ENCODE data around the gene EPRS1. TPM values are rescaled to one million over a fixed set of nuclear protein-coding genes. Genes with fewer than 3 reads are reported as not detected.

The EPRS1 gene
- total RNA-seq, 4 donors from 2014 or later = 17.2 to 65.9 (median 25.4) TPM

- WGBS, 2 donors (ENCODE audit: low coverage in 1 of 2) = 76 to 88% methylated on average over 3 to 4 of the region's 4 CpGs
- Histone ChIP-seq H3K9me3 (no peaks in the 10 kb centered on the region), H3K36me3 (peaks cover 0 to 63% (median 28%) of the 10 kb centered on the region in 4 donors), H3K27ac (no peak overlapping the region), H3K4me3 (no peak overlapping the region), H3K4me1 (no peaks in the 10 kb centered on the region), H3K27me3 (no peaks in the 10 kb centered on the region)
- TF ChIP-seq EP300 (IDR thresholded peaks at IDR 0.05; ENCODE audit: low read depth) = no peak
- TF ChIP-seq POLR2A (IDR thresholded peaks at IDR 0.05) = no peak
- TF ChIP-seq POLR2AphosphoS5 (IDR thresholded peaks at IDR 0.05) = no peak
- TF ChIP-seq CTCF (IDR thresholded peaks at IDR 0.05) = no peak
- in situ Hi-C loops (cut with MboI; ENCODE audit: low pct_ligation_motif_present in 1 of 4, low pct_unique_long_range_greater_than_20kb in 1 of 4, low sequenced_read_pairs in 3 of 4) = no loop called here
- no peak for DNase-seq
- intact Hi-C loops (cut with DNase I; ENCODE audit: low total_unique reads) = no loop called here
These were observed 17.9 kb downstream of the EPRS1 start for GRCh38 chr1:220028346-220028895.

GRCh38 chr1:220019071-220019470 is 27.2 kb downstream of the EPRS1 start:
- Histone ChIP-seq H3K9me3 (no peaks in the 10 kb centered on the region), H3K27ac (no peak overlapping the region), H3K4me3 (no peak overlapping the region), H3K4me1 (no peaks in the 10 kb centered on the region), H3K36me3 (peaks cover 0 to 66% (median 28%) of the 10 kb centered on the region in 4 donors), H3K27me3 (no peaks in the 10 kb centered on the region)
- DNase-seq = no peak
- intact Hi-C loops (cut with DNase I; ENCODE audit: low total_unique reads) (no loop called here), in situ Hi-C loops (cut with MboI; ENCODE audit: low pct_ligation_motif_present in 1 of 4, low pct_unique_long_range_greater_than_20kb in 1 of 4, low sequenced_read_pairs in 3 of 4) (no loop called here)
- TF ChIP-seq EP300 (IDR thresholded peaks at IDR 0.05; ENCODE audit: low read depth) (no peak), POLR2A (IDR thresholded peaks at IDR 0.05) (no peak), POLR2AphosphoS5 (IDR thresholded peaks at IDR 0.05) (no peak), CTCF (IDR thresholded peaks at IDR 0.05) (no peak)

- Histone ChIP-seq H3K4me3 (no peak overlapping the region), H3K27me3 (no peaks in the 10 kb centered on the region), H3K9me3 (no peaks in the 10 kb centered on the region), H3K4me1 (peaks cover 0 to 3% (median 0%) of the 10 kb centered on the region in 4 donors), H3K36me3 (peaks cover 0 to 54% (median 27%) of the 10 kb centered on the region in 4 donors), H3K27ac (peak overlapping the region in 1 of 4 donors; percentile 19)
- no peak for DNase-seq
- intact Hi-C loops (cut with DNase I; ENCODE audit: low total_unique reads) (no loop called here), in situ Hi-C loops (cut with MboI; ENCODE audit: low pct_ligation_motif_present in 1 of 4, low pct_unique_long_range_greater_than_20kb in 1 of 4, low sequenced_read_pairs in 3 of 4) (no loop called here)
- 77 to 80% methylated on average over 3 of the region's 3 CpGs for WGBS, 2 donors (ENCODE audit: low coverage in 1 of 2)
- TF ChIP-seq CTCF (IDR thresholded peaks at IDR 0.05) = no peak
- TF ChIP-seq EP300 (IDR thresholded peaks at IDR 0.05; ENCODE audit: low read depth) = no peak
- TF ChIP-seq POLR2A (IDR thresholded peaks at IDR 0.05) = no peak
- TF ChIP-seq POLR2AphosphoS5 (IDR thresholded peaks at IDR 0.05) = no peak
These were observed 32.8 kb downstream of the EPRS1 start for GRCh38 chr1:220013497-220013896.

GRCh38 chr1:220012259-220012658 is 34.0 kb downstream of the EPRS1 start:
- H3K27me3 ChIP-seq = no peaks in the 10 kb centered on the region
- H3K36me3 ChIP-seq = peaks cover 0 to 46% (median 21%) of the 10 kb centered on the region in 4 donors
- no peak for TF ChIP-seq CTCF (IDR thresholded peaks at IDR 0.05)
- TF ChIP-seq EP300 (IDR thresholded peaks at IDR 0.05; ENCODE audit: low read depth) = no peak
- no peak for TF ChIP-seq POLR2AphosphoS5 (IDR thresholded peaks at IDR 0.05)
- TF ChIP-seq POLR2A (IDR thresholded peaks at IDR 0.05) = no peak
- peaks cover 0 to 3% (median 0%) of the 10 kb centered on the region in 4 donors for H3K4me1 ChIP-seq
- no peak for DNase-seq
- no peak overlapping the region for H3K4me3 ChIP-seq
- no peaks in the 10 kb centered on the region for H3K9me3 ChIP-seq
- H3K27ac ChIP-seq = peak overlapping the region in 1 of 4 donors; percentile 13
- intact Hi-C loops (cut with DNase I; ENCODE audit: low total_unique reads) = no loop called here
- in situ Hi-C loops (cut with MboI; ENCODE audit: low pct_ligation_motif_present in 1 of 4, low pct_unique_long_range_greater_than_20kb in 1 of 4, low sequenced_read_pairs in 3 of 4) = no loop called here
- 51 to 58% methylated on average over 3 of the region's 3 CpGs for WGBS, 2 donors (ENCODE audit: low coverage in 1 of 2)
